LoVo (cell line): Measurements from ENCODE around the gene C3orf85.

ENCODE experiments used
- DNase-seq: peaks from one replicate; pipeline ENCODE4 v3.0.0-alpha.2; 2016; ENCODE audit warnings: low spot score

The C3orf85 gene

GRCh38 chr3:109152320-109152719 is 15.8 kb downstream of the C3orf85 start:
- no peak for DNase-seq

GRCh38 chr3:109154979-109155378 is 18.5 kb downstream of the C3orf85 start:
- DNase-seq = peak; percentile 15

DNA sequence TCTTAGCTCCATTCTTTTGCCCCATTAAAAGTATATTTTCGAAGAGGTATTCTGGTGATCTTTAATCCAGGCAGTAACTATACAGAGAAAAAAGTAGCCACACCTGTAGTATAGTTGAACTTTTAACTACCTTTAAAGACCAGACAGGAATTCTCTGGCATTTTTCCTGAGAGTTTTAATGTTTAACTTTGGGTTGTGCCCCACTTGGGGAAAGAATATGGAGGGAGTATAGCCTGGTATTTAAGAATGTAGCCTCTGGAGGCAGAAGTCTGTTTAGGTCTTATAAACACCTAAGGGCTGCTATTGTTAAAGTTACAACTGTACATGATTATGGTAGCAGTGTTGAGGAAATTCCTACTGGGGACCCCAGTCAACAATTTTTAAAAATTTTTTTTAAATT is 19.3 kb downstream of the C3orf85 start:
- DNase-seq = peak; percentile 55

DNA sequence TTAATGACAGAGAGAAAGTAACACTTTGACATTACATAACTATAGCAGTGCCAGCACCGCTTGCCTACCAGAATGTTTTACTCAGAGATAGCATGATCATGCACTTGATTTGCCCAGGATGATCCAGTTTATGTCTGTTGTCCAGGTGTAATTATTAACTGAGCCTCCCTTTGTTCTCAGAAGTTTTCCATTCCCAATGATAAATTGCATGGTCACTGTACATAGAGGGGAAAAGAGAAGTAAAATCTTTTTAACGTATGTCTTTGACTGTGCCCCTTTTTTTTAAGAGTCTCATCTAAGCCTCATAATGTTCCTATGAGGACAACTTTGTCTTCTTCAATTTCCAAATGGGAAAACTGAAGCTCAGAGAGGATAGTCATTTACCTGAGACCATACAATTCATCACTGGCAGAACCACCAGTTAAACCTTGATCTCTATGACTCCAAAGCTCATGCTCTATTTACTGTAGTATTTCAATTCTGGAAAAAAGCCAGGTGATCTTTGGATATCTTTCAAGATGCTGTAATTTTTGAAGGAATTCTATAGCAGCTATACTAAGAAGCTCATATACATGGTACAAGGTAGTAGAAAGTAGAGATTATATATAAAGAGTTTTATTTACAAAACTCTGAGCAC is 25.1 kb downstream of the C3orf85 start:
- peak; percentile 15 for DNase-seq

GRCh38 chr3:109165905-109166304 is 29.4 kb downstream of the C3orf85 start:
- DNase-seq = no peak

- no peak for DNase-seq
Observed at GRCh38 chr3:109171479-109171878, 35.0 kb downstream of the C3orf85 start.

- no peak for DNase-seq
Observed at GRCh38 chr3:109175411-109175810, 38.9 kb downstream of the C3orf85 start.

DNA sequence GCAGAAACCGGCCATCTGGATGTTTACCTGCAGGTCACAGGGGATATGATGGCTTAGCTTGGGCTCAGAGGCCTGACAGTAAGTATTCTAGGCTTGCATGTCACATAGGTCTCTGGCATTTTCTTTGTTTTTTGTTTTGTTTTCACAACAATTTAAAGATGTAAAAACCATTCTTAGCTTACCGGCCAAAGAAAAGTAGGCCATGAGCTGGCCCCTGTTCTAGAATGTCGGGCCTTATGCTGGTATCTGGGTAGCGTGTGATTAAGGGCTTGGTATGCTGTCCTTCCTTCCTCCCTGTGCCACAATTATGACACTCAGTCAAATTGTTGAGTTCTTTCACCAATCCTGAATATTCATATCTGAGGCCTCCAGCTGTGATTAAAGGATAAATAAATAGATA is 40.2 kb downstream of the C3orf85 start:
- DNase-seq = no peak

DNA sequence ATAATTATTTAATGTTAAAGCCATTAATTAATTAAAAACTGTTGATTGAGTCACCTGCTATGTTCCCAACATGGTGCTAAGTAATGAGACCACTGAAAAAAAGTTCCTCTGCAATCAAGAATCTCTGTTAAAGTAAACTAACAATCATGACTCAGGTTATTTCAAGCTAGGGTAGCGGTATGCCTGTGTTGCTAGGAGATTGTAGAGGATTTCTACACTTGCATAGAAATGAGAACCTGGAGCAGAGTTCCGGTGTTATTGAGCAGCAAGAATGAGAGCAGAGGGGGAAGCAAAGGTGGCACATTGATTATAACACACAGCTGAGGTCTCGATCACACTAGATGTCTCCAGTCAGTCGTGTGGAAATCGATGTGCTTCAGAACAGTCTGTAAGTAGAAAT is 41.4 kb downstream of the C3orf85 start:
- DNase-seq = no peak

GRCh38 chr3:109178708-109179107 is 42.2 kb downstream of the C3orf85 start:
- no peak for DNase-seq

DNA sequence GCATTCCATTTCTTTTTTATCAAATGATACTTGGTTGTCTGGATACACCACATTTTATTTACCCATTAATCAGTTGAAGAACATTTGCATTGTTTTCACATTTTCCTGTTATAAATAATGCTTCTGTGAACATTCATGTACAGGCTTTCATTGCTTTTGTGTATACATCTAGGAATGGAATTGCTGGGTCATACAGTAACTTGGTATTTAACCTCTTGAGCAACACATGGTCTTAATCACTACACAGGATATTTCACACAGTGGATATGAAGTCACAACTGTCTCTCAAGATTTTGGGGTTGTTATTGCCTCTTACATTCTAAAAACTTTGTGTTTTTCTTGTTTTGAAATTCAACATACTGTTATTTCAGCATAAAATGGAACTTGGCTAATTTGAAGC is 48.2 kb downstream of the C3orf85 start:
- DNase-seq = no peak

DNA sequence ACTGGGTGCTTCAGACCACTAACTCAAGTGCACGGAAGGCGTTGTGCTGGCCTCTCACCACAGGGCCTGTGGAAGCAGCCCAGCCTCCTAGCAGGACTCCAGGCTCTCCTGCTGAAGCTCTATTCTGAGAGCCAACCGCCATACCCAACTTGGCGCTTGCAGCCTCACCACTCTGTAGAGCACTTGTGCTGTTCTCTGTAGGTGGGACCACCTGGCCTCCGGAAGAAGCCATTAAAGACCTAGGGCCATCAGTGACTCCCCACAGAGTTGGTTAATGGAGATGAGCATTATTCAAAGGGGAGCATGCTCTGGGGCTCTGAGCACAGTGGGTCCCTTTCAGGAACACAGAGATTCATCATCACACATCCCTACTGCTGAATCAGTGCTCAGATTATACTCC is 50.9 kb downstream of the C3orf85 start:
- DNase-seq = no peak

DNA sequence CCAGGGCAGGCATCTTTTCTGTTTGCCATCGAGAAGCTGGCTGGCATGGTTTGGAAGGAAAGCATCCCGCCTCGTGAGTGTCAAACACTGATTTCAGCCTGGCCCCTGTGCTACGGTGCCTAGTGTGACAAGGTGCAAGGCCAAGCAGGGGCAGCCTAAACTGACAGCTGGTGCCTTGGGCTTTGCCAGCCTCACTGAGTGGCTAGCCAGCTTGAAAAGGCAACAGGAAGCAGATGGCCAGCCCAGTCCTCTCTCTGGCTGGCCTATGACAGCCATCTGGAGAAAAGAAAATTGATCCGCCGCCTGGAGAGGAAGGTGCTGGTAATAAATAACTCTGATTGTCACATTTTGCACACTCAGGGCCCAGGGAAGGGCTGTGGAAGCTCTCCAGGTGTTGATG is 52.2 kb downstream of the C3orf85 start:
- DNase-seq = no peak

GRCh38 chr3:109191421-109191820 is 54.9 kb downstream of the C3orf85 start:
- no peak for DNase-seq

GRCh38 chr3:109195815-109196214 is 59.3 kb downstream of the C3orf85 start:
- peak; percentile 6 for DNase-seq
